ENCODE measurements around the gene PLPPR1. TPM values are rescaled to one million over a fixed set of nuclear protein-coding genes. Genes with fewer than 3 reads are reported as not detected.

Gene PLPPR1
- total RNA-seq, 3 donors from 2014 or later = 0.31 to 1.9 (median 0.38) TPM

GRCh38 chr9:101083448-101084202 lies 55.1 kb downstream of the PLPPR1 start:
- intact Hi-C loops (cut with DNase I, micrococcal nuclease) = no loop called here
- no peak for TF ChIP-seq CTCF (IDR thresholded peaks at IDR 0.05)
- DNase-seq (no peak), ATAC-seq (no peak)
- Histone ChIP-seq H3K4me3 (no peak overlapping the region), H3K4me1 (ENCODE audit: low read depth) (no peaks in the 10 kb centered on the region), H3K36me3 (ENCODE audit: low read depth) (no peaks in the 10 kb centered on the region), H3K9me3 (no peaks in the 10 kb centered on the region)

GRCh38 chr9:101087426-101087825 lies 58.9 kb downstream of the PLPPR1 start:
- no peak for DNase-seq
- ATAC-seq = no peak
- Histone ChIP-seq H3K36me3 (ENCODE audit: low read depth) (no peaks in the 10 kb centered on the region), H3K9me3 (no peaks in the 10 kb centered on the region), H3K4me1 (ENCODE audit: low read depth) (no peaks in the 10 kb centered on the region), H3K4me3 (no peak overlapping the region)
- intact Hi-C loops (cut with DNase I, micrococcal nuclease) = no loop called here
- TF ChIP-seq CTCF (IDR thresholded peaks at IDR 0.05) = no peak

GRCh38 chr9:101092922-101093321 lies 64.4 kb downstream of the PLPPR1 start:
- ATAC-seq (no peak), DNase-seq (no peak)
- H3K9me3 ChIP-seq = no peaks in the 10 kb centered on the region
- no peaks in the 10 kb centered on the region for H3K4me1 ChIP-seq (ENCODE audit: low read depth)
- H3K36me3 ChIP-seq (ENCODE audit: low read depth) = no peaks in the 10 kb centered on the region
- intact Hi-C loops (cut with DNase I, micrococcal nuclease) = no loop called here
- TF ChIP-seq CTCF (IDR thresholded peaks at IDR 0.05) = no peak
- no peak overlapping the region for H3K4me3 ChIP-seq

- no peak for DNase-seq
- H3K4me3 ChIP-seq = no peak overlapping the region
- ATAC-seq = no peak
- no peaks in the 10 kb centered on the region for H3K4me1 ChIP-seq (ENCODE audit: low read depth)
- no peaks in the 10 kb centered on the region for H3K9me3 ChIP-seq
- no peak for TF ChIP-seq CTCF (IDR thresholded peaks at IDR 0.05)
- no peaks in the 10 kb centered on the region for H3K36me3 ChIP-seq (ENCODE audit: low read depth)
- intact Hi-C loops (cut with DNase I, micrococcal nuclease) = no loop called here
Measured at GRCh38 chr9:101093620-101094019, 65.1 kb downstream of the PLPPR1 start.

GRCh38 chr9:101094686-101095085 lies 66.2 kb downstream of the PLPPR1 start:
- no peaks in the 10 kb centered on the region for H3K4me1 ChIP-seq (ENCODE audit: low read depth)
- intact Hi-C loops (cut with DNase I, micrococcal nuclease) = no loop called here
- no peaks in the 10 kb centered on the region for H3K36me3 ChIP-seq (ENCODE audit: low read depth)
- no peak overlapping the region for H3K4me3 ChIP-seq
- TF ChIP-seq CTCF (IDR thresholded peaks at IDR 0.05) = no peak
- ATAC-seq = no peak
- H3K9me3 ChIP-seq = no peaks in the 10 kb centered on the region
- DNase-seq = no peak
